Measurements from ENCODE around the gene GAS7.

DNA sequence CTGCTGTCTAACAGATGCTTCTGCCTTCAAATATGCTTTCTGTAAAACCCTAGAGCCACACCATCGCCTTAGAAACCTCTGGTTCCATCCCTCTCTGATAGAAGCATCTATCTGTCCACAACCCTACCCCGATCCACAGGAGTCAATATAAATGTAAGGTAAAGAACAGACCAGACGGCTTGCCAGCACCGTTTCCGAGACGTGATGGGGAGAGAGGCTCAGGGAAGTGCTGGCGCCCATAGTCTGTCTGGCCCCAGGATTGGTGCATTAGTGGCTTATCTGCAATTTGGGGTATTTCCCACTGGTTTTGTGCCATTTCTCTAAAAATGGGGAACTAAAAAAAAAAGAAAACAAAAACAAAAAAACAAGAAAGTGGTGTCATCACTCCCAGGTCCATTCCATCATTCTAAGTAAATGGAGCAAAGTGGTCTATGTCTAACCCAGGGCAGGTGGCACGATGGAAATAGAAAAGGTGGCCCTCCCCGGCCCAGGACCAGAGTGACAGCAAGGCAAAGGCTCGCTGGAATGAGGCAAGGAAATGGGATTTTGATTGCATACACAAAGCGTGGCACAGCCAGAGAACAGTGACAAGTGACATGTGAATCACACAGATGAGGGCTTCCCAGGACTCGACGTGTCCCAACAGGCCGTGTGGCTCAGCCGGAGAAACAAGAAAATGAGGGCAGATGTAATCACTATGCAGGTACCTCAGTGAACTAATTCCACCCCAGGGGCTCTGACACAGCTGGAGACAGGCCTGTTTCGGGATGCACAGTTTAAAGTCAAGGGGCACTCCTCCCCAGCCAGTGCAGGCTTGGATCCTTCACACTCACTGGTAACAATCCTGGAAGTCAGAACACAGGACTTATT lies 125.6 kb downstream of the GAS7 start:
- no peak for TF ChIP-seq CTBP1 (IDR thresholded peaks at IDR 0.05; ENCODE audit: borderline replicate concordance)
- TF ChIP-seq SP1 (IDR thresholded peaks at IDR 0.05): no peak
- TF ChIP-seq SUZ12 (IDR thresholded peaks at IDR 0.05): no peak
- TF ChIP-seq, protein P1, sequence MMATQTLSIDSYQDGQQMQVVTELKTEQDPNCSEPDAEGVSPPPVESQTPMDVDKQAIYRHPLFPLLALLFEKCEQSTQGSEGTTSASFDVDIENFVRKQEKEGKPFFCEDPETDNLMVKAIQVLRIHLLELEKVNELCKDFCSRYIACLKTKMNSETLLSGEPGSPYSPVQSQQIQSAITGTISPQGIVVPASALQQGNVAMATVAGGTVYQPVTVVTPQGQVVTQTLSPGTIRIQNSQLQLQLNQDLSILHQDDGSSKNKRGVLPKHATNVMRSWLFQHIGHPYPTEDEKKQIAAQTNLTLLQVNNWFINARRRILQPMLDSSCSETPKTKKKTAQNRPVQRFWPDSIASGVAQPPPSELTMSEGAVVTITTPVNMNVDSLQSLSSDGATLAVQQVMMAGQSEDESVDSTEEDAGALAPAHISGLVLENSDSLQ (IDR thresholded peaks at IDR 0.05): no peak
- TF ChIP-seq FOXA1 (IDR thresholded peaks at IDR 0.05): no peak
- no peak for TF ChIP-seq TARDBP (IDR thresholded peaks at IDR 0.05)
